Calu3 (cell line): Measurements from ENCODE around the gene HEXB. TPM values are rescaled to one million over a fixed set of nuclear protein-coding genes. Genes with fewer than 3 reads are reported as not detected.

Source experiments
- BruUV-seq: library from RNA; stranded (reverse); fragments of 400-500 nt; replicated peaks from 2 replicates; lab custom pipeline; 2021; lab: Mats Ljungman, UMichigan
- CTCF ChIA-PET: fragments of 300-600 bp; sonication (Branson Sonifier 250); formaldehyde crosslinking; loops from one replicate; lab custom pipeline; 2022; ENCODE audit warnings: antibody characterized with exemption; lab: Charles Lee
- DNase-seq: peaks from one replicate; pipeline ENCODE4 v3.0.0; 2022
- H3K27ac Mint-ChIP-seq: one replicate; pipeline ENCODE4 v1.8.0; 2022; ENCODE audit warnings: mixed read lengths; ENCODE audit not compliant: unreplicated experiment
- H3K27me3 Mint-ChIP-seq: one replicate; pipeline ENCODE4 v1.8.0; 2022; ENCODE audit warnings: mixed read lengths; ENCODE audit not compliant: unreplicated experiment
- H3K36me3 Mint-ChIP-seq: one replicate; pipeline ENCODE4 v1.8.0; 2022; ENCODE audit warnings: mild to moderate bottlenecking, moderate library complexity, mixed read lengths; ENCODE audit not compliant: insufficient read depth, unreplicated experiment
- H3K4me1 Mint-ChIP-seq: one replicate; pipeline ENCODE4 v1.8.0; 2022; ENCODE audit warnings: mild to moderate bottlenecking, low read depth, mixed read lengths; ENCODE audit not compliant: unreplicated experiment
- H3K4me3 Mint-ChIP-seq: one replicate; pipeline ENCODE4 v1.8.0; 2022; ENCODE audit warnings: mild to moderate bottlenecking, low read depth, moderate library complexity, mixed read lengths; ENCODE audit not compliant: unreplicated experiment
- H3K9me3 Mint-ChIP-seq: one replicate; pipeline ENCODE4 v1.8.0; 2022; ENCODE audit warnings: low read depth, mixed read lengths; ENCODE audit not compliant: unreplicated experiment
- CTCF ChIP-seq: fragments of 200-600 bp; IDR thresholded peaks from one replicate; pipeline ENCODE4 v1.8.0; 2022; ENCODE audit warnings: antibody characterized with exemption; ENCODE audit not compliant: unreplicated experiment
- intact Hi-C: fragments of 100-400 bp; cut with micrococcal nuclease; formaldehyde crosslinking; loops from one replicate; pipeline ENCODE4 v1.10.0; 2022; ENCODE audit not compliant: unreplicated experiment
- total RNA-seq: library from RNA; stranded (reverse); gene quantifications from 2 replicates; pipeline ENCODE4 v1.2.3, GENCODE V29; 2022

The HEXB gene
- total RNA-seq, 1 experiment from 2014 or later: 212 TPM

DNA sequence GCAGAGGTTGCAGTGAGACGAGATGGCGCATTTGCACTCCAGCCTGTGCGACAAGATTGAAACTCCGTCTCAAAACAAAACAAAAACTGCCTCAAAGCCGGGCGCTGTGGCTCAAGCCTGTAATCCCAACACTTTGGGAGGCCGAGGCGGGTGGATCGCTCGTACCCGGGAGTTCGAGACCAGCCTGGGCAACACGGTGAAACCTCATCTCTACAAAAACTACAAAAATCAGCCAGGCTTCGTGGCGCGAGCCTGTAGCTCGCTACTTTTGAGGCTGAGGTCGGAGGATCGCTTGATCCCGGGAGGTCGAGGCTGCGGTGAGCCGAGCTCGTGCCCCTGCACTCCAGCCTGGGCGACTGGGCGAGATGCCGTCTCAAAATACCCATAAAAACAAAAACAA is 80.9 kb downstream of the HEXB start:
- CTCF ChIA-PET: interaction anchor here (0.6 to 1.1 kb wide), 2 partner anchors 153 to 159 kb away, joined by 3 read pairs; no protein-coding TSS in a partner anchor
- Mint-ChIP-seq H3K9me3 (no peaks in the 10 kb centered on the region), H3K36me3 (peaks cover 64% of the 10 kb centered on the region), H3K27me3 (no peaks in the 10 kb centered on the region), H3K4me3 (peak overlapping the region; percentile 99), H3K27ac (peak overlapping the region; percentile 98), H3K4me1 (peaks cover 30% of the 10 kb centered on the region)
- no peak for DNase-seq
- intact Hi-C loops: loop anchor here (1.0 kb wide), 1 partner anchor 137 kb away; no protein-coding TSS in a partner anchor
- TF ChIP-seq CTCF: no peak
- no TSS peak for BruUV-seq

GRCh38 chr5:74766418-74766848 is 81.4 kb downstream of the HEXB start:
- TF ChIP-seq CTCF: peak; percentile 63
- Mint-ChIP-seq H3K27ac (peak overlapping the region; percentile 98), H3K27me3 (no peaks in the 10 kb centered on the region), H3K36me3 (peaks cover 69% of the 10 kb centered on the region), H3K9me3 (no peaks in the 10 kb centered on the region), H3K4me3 (peak overlapping the region; percentile 99), H3K4me1 (peaks cover 25% of the 10 kb centered on the region)
- CTCF ChIA-PET: interaction anchor here (0.6 to 1.1 kb wide), 4 partner anchors 137 to 462 kb away, joined by 3 read pairs; no protein-coding TSS in a partner anchor
- intact Hi-C loops: loop anchor here (1.0 kb wide), 1 partner anchor 137 kb away; no protein-coding TSS in a partner anchor
- TSS peak; percentile 68 for BruUV-seq
- peak; percentile 16 for DNase-seq

DNA sequence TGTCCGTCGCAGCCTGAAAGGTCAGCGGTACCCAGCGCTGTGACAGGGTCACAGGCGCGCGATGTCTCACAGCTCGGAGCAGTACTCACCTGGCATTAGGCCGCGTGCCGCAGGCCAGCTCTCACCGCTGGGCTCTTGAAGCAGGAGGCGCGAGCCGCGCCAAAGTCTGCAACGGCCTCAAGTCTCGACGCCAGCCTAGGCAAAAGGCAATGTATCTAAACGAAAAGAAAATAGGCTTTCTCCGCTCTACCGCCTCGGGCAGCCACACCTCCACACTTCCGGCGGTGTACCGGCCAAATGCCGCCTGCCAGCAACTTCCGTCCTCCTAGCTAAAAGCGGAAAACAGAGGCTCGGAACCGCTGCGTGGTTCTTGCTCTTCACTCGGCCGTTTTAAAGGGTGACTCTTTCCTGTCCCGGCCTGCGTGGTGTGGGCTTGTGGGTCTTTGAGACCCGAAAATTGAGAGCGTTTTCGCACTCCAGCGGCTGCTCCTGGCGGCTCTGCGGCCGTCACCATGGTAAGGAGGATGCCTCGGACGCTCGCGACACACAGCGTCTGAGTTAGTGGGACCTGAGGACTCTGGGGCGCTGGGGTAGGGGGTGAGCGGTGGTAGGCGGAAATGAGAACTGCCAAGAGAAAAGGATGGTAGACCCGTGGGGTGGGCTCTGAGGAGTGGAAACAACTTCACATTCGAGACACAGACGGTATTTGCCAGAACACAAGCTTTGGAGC is 82.0 kb downstream of the HEXB start, which contains the start of the genes GFM2 and NSA2:
GFM2 (minus strand) TSS at position 269 of the 730 bp plus-strand sequence. CDS start 3,375 bp downstream, outside the sequence.
NSA2 (plus strand) TSS at position 401 of the 730 bp plus-strand sequence; CDS start at position 513, 112 bp downstream.
- peak; percentile 94 for DNase-seq
- BruUV-seq: no TSS peak
- peak within 1 kb of the TSS; percentile 99 for H3K4me3 Mint-ChIP-seq
- H3K36me3 Mint-ChIP-seq: peaks cover 75% of the 10 kb centered on the region
- peaks cover 19% of the 10 kb centered on the region for H3K4me1 Mint-ChIP-seq
- no peaks in the 10 kb centered on the region for H3K9me3 Mint-ChIP-seq
- CTCF ChIA-PET: interaction anchor here (0.6 to 0.8 kb wide), 2 partner anchors 136 to 462 kb away, joined by 3 read pairs; no protein-coding TSS in a partner anchor
- H3K27me3 Mint-ChIP-seq: no peaks in the 10 kb centered on the region
- TF ChIP-seq CTCF: no peak
- H3K27ac Mint-ChIP-seq: peak within 1 kb of the TSS; percentile 98
- intact Hi-C loops: loop anchor here (1.0 kb wide), 2 partner anchors 136 to 152 kb away; no protein-coding TSS in a partner anchor

- BruUV-seq: TSS peak; percentile 77
- no peak for TF ChIP-seq CTCF
- Mint-ChIP-seq H3K27me3 (no peaks in the 10 kb centered on the region), H3K9me3 (no peaks in the 10 kb centered on the region), H3K4me3 (peak overlapping the region; percentile 99), H3K27ac (peak overlapping the region; percentile 98), H3K4me1 (peaks cover 14% of the 10 kb centered on the region), H3K36me3 (peaks cover 76% of the 10 kb centered on the region)
- CTCF ChIA-PET: no interaction called here
- DNase-seq: no peak
- intact Hi-C loops: loop anchor here (1.0 kb wide), 1 partner anchor 152 kb away; no protein-coding TSS in a partner anchor
Measured at GRCh38 chr5:74767579-74767913, 82.5 kb downstream of the HEXB start.

Other genes starting within 250 kb of the HEXB start
- 91.6 and 100 TPM in 2 replicates for gene ENC1, start 44.5 kb upstream of the HEXB start, total RNA-seq
- gene GFM2, start 81.9 kb downstream of the HEXB start, total RNA-seq: 51.2 and 57.1 TPM in 2 replicates
- gene NSA2, start 82.0 kb downstream of the HEXB start, total RNA-seq: 171 and 203 TPM in 2 replicates
- gene FAM169A, start 181.2 kb downstream of the HEXB start, total RNA-seq: 13.4 and 14.1 TPM in 2 replicates